HAP-1 (cell line): ENCODE results near the gene ZNF138.

Experiments used
- DNase-seq, 2 experiments: peaks; one replicate each; pipeline ENCODE4 v3.0.0-alpha.2; 2016 to 2020; ENCODE audit warnings: low spot score in 2 of 2
- H3K27me3 ChIP-seq: fragments of 250-450 bp; sonication (Bioruptor Pico); 2 replicates; pipeline ENCODE4 v1.5.1; 2020; ENCODE audit warnings: low read depth, mild to moderate bottlenecking, moderate library complexity
- H3K36me3 ChIP-seq: fragments of 250-450 bp; sonication (Bioruptor Pico); replicated peaks from 2 replicates; pipeline ENCODE4 v1.5.1; 2020; ENCODE audit warnings: mild to moderate bottlenecking
- H3K4me1 ChIP-seq: fragments of 250-450 bp; sonication (Bioruptor Pico); 2 replicates; pipeline ENCODE4 v1.5.1; 2020; ENCODE audit warnings: mild to moderate bottlenecking
- H3K4me3 ChIP-seq: fragments of 250-450 bp; sonication (Bioruptor Pico); 2 replicates; pipeline ENCODE4 v1.5.1; 2020; ENCODE audit warnings: mild to moderate bottlenecking, moderate library complexity
- H3K9me3 ChIP-seq: fragments of 250-450 bp; sonication (Bioruptor Pico); 2 replicates; pipeline ENCODE4 v1.5.1; 2020; ENCODE audit warnings: mild to moderate bottlenecking, moderate library complexity
- in situ Hi-C: fragments of 300-500 bp; cut with MboI; formaldehyde crosslinking; loops from 3 replicates; pipeline ENCODE4 v1.14.3; 2020; ENCODE audit warnings: low sequenced_read_pairs, inconsistent platforms, mixed read lengths

ZNF138 gene

DNA sequence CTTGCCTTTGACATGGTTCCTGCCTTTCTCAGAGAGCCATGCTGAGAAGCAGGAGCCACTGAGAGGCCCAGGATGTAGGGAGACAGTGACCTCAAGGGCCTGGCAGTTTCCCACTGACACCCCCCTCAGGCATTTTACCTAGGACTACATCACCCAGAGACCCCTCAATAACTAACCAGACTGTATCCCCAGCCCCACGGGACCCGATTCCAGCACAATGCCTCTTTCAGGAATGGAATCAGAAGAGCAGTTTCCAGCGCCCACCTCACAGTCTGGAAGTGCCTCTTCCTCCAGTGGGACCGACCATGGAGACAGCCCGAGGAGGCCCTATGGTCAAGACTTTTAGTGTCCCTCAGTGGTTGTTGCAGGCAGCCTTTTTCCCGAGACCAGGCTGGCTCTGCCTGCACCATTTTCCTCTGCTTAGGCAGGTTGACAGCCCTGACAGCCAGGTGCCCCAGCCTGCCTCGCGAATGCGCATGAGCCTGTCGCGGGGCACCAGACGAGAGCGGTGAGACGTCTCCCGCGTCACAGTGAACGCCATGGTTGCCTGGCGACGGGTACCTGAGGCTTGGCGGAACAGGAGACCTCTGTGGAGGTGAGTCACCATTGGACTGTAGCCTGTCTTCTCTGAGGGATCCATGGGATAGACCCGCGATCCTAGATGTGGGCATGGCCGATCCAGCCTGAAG, 80.5 kb downstream of the ZNF138 start:
- H3K27me3 ChIP-seq: no peaks in the 10 kb centered on the region

DNA sequence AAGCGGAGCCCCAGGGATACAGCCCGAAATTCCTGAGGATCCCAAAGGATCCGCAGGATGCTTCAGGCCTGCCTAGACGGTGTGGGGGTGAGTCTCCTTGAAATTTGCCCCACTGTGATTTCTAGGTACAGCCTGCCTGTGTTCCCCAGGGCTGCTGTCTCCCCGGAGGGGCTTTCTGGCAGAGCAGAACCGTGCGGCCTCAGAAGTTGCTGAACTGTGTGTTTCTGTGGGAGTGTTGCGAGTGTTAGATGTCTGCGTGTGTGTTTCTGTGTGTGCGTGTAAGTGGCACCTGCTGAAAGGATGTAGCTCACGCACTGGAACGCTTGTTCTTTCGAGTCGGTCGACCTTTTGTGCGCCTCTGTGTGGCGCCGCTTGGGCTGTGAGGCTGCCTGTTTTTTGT, 81.0 kb downstream of the ZNF138 start:
- no peaks in the 10 kb centered on the region; the same call in 1 of the 2 replicates for H3K9me3 ChIP-seq
- DNase-seq: no peak
- in situ Hi-C loops: no loop called here

More for the DNA sequence above, 80.5 kb downstream of the ZNF138 start:
- Histone ChIP-seq H3K9me3 (no peaks in the 10 kb centered on the region; the same call in 1 of the 2 replicates), H3K4me1 (no peaks in the 10 kb centered on the region), H3K36me3 (no peaks in the 10 kb centered on the region), H3K4me3 (no peak overlapping the region)
- in situ Hi-C loops: no loop called here
- no peak for DNase-seq

DNA sequence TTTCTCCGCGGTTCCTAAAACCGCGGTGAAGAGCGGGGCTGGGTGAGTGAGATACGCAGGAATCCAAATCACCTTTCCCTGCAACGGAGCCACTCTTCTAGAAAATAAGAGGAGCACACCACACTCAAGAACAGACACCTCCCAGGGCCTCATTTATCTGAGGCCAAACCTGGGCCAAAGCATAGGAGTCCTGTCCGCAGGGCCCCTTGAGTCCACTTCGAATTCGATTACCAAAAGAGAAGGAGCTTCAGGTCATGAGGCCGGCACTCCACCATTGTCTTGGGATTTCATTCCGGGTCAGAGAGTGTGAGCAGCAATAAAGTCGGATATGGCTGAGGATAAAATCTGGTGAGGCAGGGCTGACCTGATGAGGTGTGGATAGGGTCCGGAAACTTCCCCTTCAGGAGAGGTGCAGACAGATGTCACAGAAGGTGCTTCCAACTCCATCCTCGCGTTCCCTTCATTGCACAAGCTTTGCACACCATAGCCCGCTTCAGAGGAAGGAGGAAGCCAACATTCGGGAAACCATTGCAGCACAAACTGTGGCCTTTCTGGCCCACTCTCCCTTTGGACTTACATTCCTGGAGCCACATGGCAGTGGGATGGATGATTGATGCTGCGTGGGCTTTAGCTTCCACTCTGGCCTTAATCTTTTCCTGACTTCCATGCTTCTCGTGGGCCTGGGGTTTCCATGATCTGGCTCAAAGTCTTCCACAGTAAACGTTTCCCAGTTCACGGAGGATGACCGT, 81.6 kb downstream of the ZNF138 start:
- H3K36me3 ChIP-seq: no peaks in the 10 kb centered on the region
- H3K9me3 ChIP-seq: no peaks in the 10 kb centered on the region
- in situ Hi-C loops: no loop called here
- no peaks in the 10 kb centered on the region for H3K27me3 ChIP-seq
- no peak for DNase-seq
- H3K4me1 ChIP-seq: no peaks in the 10 kb centered on the region
- H3K4me3 ChIP-seq: no peak overlapping the region

More for the DNA sequence above, 81.0 kb downstream of the ZNF138 start:
- no peak overlapping the region for H3K4me3 ChIP-seq
- no peaks in the 10 kb centered on the region for H3K4me1 ChIP-seq
- H3K27me3 ChIP-seq: no peaks in the 10 kb centered on the region
- no peaks in the 10 kb centered on the region for H3K36me3 ChIP-seq

DNA sequence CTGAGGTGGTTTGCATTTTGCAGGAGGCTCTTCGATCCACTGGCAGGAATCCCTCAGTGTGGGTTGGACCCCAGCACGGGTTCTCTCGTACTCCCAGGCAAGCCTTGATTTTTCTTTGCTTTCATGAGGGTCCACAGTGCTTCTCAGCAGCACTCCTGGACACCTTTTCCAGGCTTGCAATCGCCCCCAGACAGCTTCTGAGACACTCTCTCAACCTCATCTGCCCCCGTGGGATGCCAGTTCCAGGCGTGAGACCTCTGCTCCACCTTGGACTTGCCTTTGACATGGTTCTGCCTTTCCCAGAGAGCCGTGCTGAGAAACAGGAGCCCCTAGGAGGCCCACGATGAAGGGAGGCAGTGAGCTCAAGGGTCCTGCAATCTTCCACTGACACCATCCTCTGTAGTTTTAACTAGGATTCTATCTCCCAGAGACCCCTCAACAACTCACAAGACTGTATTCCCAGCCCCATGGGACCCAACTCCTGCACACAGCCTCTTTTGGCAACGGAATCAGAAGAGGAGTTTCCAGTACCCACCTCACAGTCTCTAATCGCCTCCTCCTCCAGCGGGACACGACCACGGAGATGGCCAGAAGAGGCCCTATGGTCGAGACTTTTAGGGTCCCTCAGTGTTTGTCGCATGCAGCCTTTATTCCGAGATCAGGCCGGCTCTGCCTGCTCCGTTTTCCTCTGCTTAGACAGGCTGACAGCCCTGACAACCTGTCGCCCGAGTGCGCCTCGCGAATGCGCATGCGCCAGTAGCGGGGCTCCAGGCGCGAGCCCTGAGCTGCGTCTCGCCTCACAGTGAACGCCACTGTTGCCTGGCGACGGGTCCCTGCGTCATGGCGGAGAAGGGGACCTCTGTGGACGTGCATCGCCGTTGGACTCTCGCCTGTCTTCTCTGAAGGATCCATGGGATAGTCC, 82.8 kb downstream of the ZNF138 start:
- Histone ChIP-seq H3K4me3 (no peak overlapping the region), H3K27me3 (no peaks in the 10 kb centered on the region), H3K9me3 (no peaks in the 10 kb centered on the region), H3K36me3 (no peaks in the 10 kb centered on the region), H3K4me1 (no peaks in the 10 kb centered on the region)
- in situ Hi-C loops: no loop called here
- DNase-seq: no peak

DNA sequence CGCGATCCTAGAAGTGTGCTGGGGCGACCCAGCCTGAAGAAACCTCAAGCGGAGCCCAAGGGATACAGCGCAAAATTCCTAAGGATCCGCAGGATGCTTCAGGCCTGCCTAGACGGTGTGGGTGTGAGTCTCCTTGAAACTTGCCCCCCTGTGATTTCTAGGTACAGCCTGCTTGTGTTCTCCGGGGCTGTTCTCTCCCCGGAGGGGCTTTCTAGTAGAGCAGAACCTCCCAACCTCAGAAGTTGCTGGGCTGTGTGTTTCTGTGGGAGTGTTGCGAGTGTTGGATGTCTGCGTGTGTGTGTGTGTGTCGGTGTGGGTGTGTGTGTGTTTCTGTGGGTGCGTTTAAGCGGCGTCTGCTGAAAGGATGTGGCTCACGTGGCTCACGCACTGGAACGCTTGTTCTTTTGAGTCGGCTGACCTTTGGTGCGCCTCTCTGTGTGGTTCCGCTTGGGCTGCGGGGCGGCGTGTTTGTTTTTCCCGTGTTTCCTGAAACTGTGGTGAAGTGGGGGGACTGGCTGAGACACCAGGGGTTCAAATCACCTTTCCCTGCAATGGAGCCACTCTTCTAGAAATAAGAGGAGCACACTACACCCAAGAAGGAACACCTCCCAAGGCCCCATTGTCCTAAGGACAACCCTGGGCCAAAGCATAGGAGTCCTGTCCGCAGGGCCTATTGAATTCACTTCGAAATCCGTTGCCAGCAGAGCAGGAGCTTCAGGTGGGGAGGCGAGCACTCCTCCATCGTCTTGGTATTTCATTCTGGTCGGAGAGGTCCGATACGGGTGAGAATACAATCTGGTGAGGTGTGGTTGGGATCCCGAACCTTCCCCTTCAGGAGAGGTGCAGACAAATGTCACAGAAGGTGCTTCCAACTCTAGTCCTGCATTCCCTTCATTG, 83.7 kb downstream of the ZNF138 start:
- in situ Hi-C loops: no loop called here
- no peaks in the 10 kb centered on the region for H3K36me3 ChIP-seq
- H3K27me3 ChIP-seq: no peaks in the 10 kb centered on the region
- no peaks in the 10 kb centered on the region for H3K4me1 ChIP-seq
- no peaks in the 10 kb centered on the region for H3K9me3 ChIP-seq
- no peak overlapping the region for H3K4me3 ChIP-seq
- DNase-seq: no peak

- H3K4me3 ChIP-seq: no peak overlapping the region
- in situ Hi-C loops: no loop called here
- H3K9me3 ChIP-seq: no peaks in the 10 kb centered on the region
- no peaks in the 10 kb centered on the region for H3K4me1 ChIP-seq
- no peak for DNase-seq
- no peaks in the 10 kb centered on the region for H3K36me3 ChIP-seq
- no peaks in the 10 kb centered on the region for H3K27me3 ChIP-seq
These were observed 84.5 kb downstream of the ZNF138 start for GRCh38 chr7:64878684-64879083.

- no peak for DNase-seq
- no peaks in the 10 kb centered on the region for H3K36me3 ChIP-seq
- H3K27me3 ChIP-seq: no peaks in the 10 kb centered on the region
- H3K4me3 ChIP-seq: no peak overlapping the region
- H3K4me1 ChIP-seq: no peaks in the 10 kb centered on the region
- in situ Hi-C loops: no loop called here
- H3K9me3 ChIP-seq: no peaks in the 10 kb centered on the region
These were observed 85.0 kb downstream of the ZNF138 start for GRCh38 chr7:64879086-64879730.

DNA sequence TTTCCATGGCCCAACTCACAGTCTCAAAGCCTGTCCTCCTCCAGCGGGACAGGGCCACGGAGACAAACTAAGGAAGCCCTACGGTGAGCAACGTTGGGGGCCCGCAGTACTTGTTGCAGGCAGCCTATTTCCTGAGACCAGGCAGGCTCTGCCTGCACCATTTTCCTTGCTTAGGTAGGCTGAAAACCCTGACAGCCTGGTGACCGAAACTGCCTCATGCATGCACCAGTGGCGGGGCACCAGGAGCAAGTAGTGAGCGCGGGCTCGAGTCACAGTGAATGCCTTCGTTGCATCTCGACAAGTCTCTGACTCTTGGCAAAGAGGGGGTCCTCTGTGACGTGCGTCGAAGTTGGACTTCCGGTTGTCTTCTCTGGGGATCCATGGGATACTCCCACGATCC, 85.6 kb downstream of the ZNF138 start:
- H3K27me3 ChIP-seq: no peaks in the 10 kb centered on the region
- H3K4me3 ChIP-seq: no peak overlapping the region
- H3K36me3 ChIP-seq: no peaks in the 10 kb centered on the region
- no peaks in the 10 kb centered on the region for H3K9me3 ChIP-seq
- DNase-seq: no peak
- in situ Hi-C loops: no loop called here
- no peaks in the 10 kb centered on the region for H3K4me1 ChIP-seq

- in situ Hi-C loops: no loop called here
- DNase-seq: no peak
- H3K36me3 ChIP-seq: no peaks in the 10 kb centered on the region
- no peaks in the 10 kb centered on the region for H3K27me3 ChIP-seq
- H3K4me3 ChIP-seq: no peak overlapping the region
- H3K9me3 ChIP-seq: no peaks in the 10 kb centered on the region
- H3K4me1 ChIP-seq: no peaks in the 10 kb centered on the region
These were observed 86.4 kb downstream of the ZNF138 start for GRCh38 chr7:64880322-64881297.

GRCh38 chr7:64881461-64882287, 87.4 kb downstream of the ZNF138 start:
- Histone ChIP-seq H3K9me3 (no peaks in the 10 kb centered on the region), H3K4me3 (no peak overlapping the region), H3K27me3 (no peaks in the 10 kb centered on the region), H3K36me3 (no peaks in the 10 kb centered on the region), H3K4me1 (no peaks in the 10 kb centered on the region)
- in situ Hi-C loops: no loop called here
- DNase-seq: no peak

GRCh38 chr7:64882341-64883112, 88.3 kb downstream of the ZNF138 start:
- Histone ChIP-seq H3K27me3 (no peaks in the 10 kb centered on the region), H3K36me3 (no peaks in the 10 kb centered on the region), H3K4me1 (no peaks in the 10 kb centered on the region), H3K4me3 (no peak overlapping the region), H3K9me3 (no peaks in the 10 kb centered on the region)
- in situ Hi-C loops: no loop called here
- DNase-seq: no peak
